GM06990 (cell line): ENCODE data around the gene PCDHGA6.
A peak's percentile ranks its signal among the peaks of the same experiment; 100 is the strongest.

Experiments used
- DNase-seq: peaks from one replicate; pipeline ENCODE4 v3.0.0-alpha.2; 2011; ENCODE audit not compliant: insufficient read length; ENCODE audit errors: extremely low read depth
- H3K27me3 ChIP-seq: replicated peaks from 2 replicates; pipeline ENCODE4 v1.6.0; 2011; ENCODE audit warnings: low read length; ENCODE audit not compliant: control insufficient read depth, insufficient read depth
- H3K36me3 ChIP-seq: 2 replicates; pipeline ENCODE4 v1.5.1; 2011; ENCODE audit warnings: low read length; ENCODE audit not compliant: control insufficient read depth, insufficient read depth
- H3K4me3 ChIP-seq: replicated peaks from 2 replicates; pipeline ENCODE4 v1.5.1; 2011; ENCODE audit warnings: low read depth, mild to moderate bottlenecking, control low read depth, low read length
- CTCF ChIP-seq: IDR thresholded peaks from 2 replicates; pipeline ENCODE4 v1.5.1; 2011; ENCODE audit warnings: low read length, control low read depth, mild to moderate bottlenecking, inconsistent platforms; ENCODE audit not compliant: insufficient read depth, poor library complexity, severe bottlenecking

PCDHGA6 gene

GRCh38 chr5:141356133-141356532 lies 17.6 kb upstream of the PCDHGA6 start:
- Histone ChIP-seq H3K4me3 (no peak overlapping the region), H3K36me3 (no peaks in the 10 kb centered on the region), H3K27me3 (no peaks in the 10 kb centered on the region)

GRCh38 chr5:141356950-141357349 lies 16.7 kb upstream of the PCDHGA6 start:
- TF ChIP-seq CTCF: no peak
- Histone ChIP-seq H3K4me3 (no peak overlapping the region), H3K36me3 (no peaks in the 10 kb centered on the region), H3K27me3 (no peaks in the 10 kb centered on the region)
- no peak for DNase-seq

More at GRCh38 chr5:141356133-141356532, 17.6 kb upstream of the PCDHGA6 start:
- DNase-seq: no peak
- no peak for TF ChIP-seq CTCF

GRCh38 chr5:141359790-141360426 lies 13.8 kb upstream of the PCDHGA6 start, which contains the start of gene PCDHGB2:
PCDHGB2 (plus strand) TSS chr5:141359994; CDS start chr5:141360136, 142 bp downstream.
- Histone ChIP-seq H3K27me3 (no peaks in the 10 kb centered on the region), H3K36me3 (no peaks in the 10 kb centered on the region), H3K4me3 (peak within 1 kb of the TSS; percentile 77)
- peak; percentile 41 for DNase-seq
- TF ChIP-seq CTCF: peak; percentile 80

- Histone ChIP-seq H3K27me3 (no peaks in the 10 kb centered on the region), H3K36me3 (no peaks in the 10 kb centered on the region), H3K4me3 (peak overlapping the region; percentile 77)
- no peak for DNase-seq
- no peak for TF ChIP-seq CTCF
These were observed 13.0 kb upstream of the PCDHGA6 start for GRCh38 chr5:141360685-141361084.

GRCh38 chr5:141362719-141363118 lies 11.0 kb upstream of the PCDHGA6 start:
- TF ChIP-seq CTCF: no peak
- H3K27me3 ChIP-seq: no peaks in the 10 kb centered on the region
- no peak overlapping the region for H3K4me3 ChIP-seq
- H3K36me3 ChIP-seq: no peaks in the 10 kb centered on the region
- DNase-seq: no peak

- no peaks in the 10 kb centered on the region for H3K36me3 ChIP-seq
- TF ChIP-seq CTCF: no peak
- H3K4me3 ChIP-seq: no peak within 1 kb of the TSS
- DNase-seq: no peak
- no peaks in the 10 kb centered on the region for H3K27me3 ChIP-seq
These were observed 9.6 kb upstream of the PCDHGA6 start, which contains the start of gene PCDHGA5 for GRCh38 chr5:141363952-141364660. PCDHGA5 (plus strand) TSS chr5:141364162; CDS start chr5:141364331, 169 bp downstream.
